ENCODE measurements around the gene PANX2.

The PANX2 gene

GRCh38 chr22:50170453-50171318 is at the start of gene PANX2:
PANX2 (plus strand) TSS chr22:50170731; CDS start chr22:50170731, 0 bp downstream.
- DNase-seq (ENCODE audit: low read depth), result peak; percentile 25
- TF ChIP-seq CTCF (conservative IDR thresholded peaks at IDR 0.05; ENCODE audit: low read depth, low read length), result no peak
- H3K4me3 ChIP-seq (ENCODE audit: low read depth, low read length), result peak within 1 kb of the TSS; percentile 55

- no peak for TF ChIP-seq CTCF (conservative IDR thresholded peaks at IDR 0.05; ENCODE audit: low read depth, low read length)
- no peak overlapping the region for H3K4me3 ChIP-seq (ENCODE audit: low read depth, low read length)
- no peak for DNase-seq (ENCODE audit: low read depth)
Observed at GRCh38 chr22:50121202-50121740, 49.3 kb upstream of the PANX2 start.

- no peak for DNase-seq (ENCODE audit: low read depth)
- no peak for TF ChIP-seq CTCF (conservative IDR thresholded peaks at IDR 0.05; ENCODE audit: low read depth, low read length)
- no peak overlapping the region for H3K4me3 ChIP-seq (ENCODE audit: low read depth, low read length)
Observed at GRCh38 chr22:50123119-50123518, 47.4 kb upstream of the PANX2 start.

- no peak for DNase-seq (ENCODE audit: low read depth)
- H3K4me3 ChIP-seq (ENCODE audit: low read depth, low read length), result no peak overlapping the region
- TF ChIP-seq CTCF (conservative IDR thresholded peaks at IDR 0.05; ENCODE audit: low read depth, low read length), result no peak
Observed at GRCh38 chr22:50125029-50125428, 45.5 kb upstream of the PANX2 start.

- no peak for TF ChIP-seq CTCF (conservative IDR thresholded peaks at IDR 0.05; ENCODE audit: low read depth, low read length)
- peak; percentile 78 for DNase-seq (ENCODE audit: low read depth)
- H3K4me3 ChIP-seq (ENCODE audit: low read depth, low read length), result no peak overlapping the region
Observed at GRCh38 chr22:50129121-50129736, 41.3 kb upstream of the PANX2 start.

GRCh38 chr22:50131894-50132293 is 38.6 kb upstream of the PANX2 start:
- H3K4me3 ChIP-seq (ENCODE audit: low read depth, low read length), result no peak overlapping the region
- DNase-seq (ENCODE audit: low read depth), result no peak
- no peak for TF ChIP-seq CTCF (conservative IDR thresholded peaks at IDR 0.05; ENCODE audit: low read depth, low read length)

All from choroid plexus epithelial cell (primary cell).